Activated CD8-positive, alpha-beta T cell treated with anti-CD3 and anti-CD28 coated beads for 36 hours (primary cell): ENCODE data around the gene TMEM120B. TPM values are rescaled to one million over a fixed set of nuclear protein-coding genes. Genes with fewer than 3 reads are reported as not detected.

Experiments used
- ATAC-seq: fragments of 200-7000 bp; cut with Tn5 transposase; one replicate; pipeline ENCODE4 v1.10.0; 2021; ENCODE audit warnings: mild to moderate bottlenecking, moderate library complexity
- CTCF ChIA-PET: fragments of 350-600 bp; sonication (Branson Sonifier 250); formaldehyde crosslinking; loops from one replicate; lab custom pipeline; 2021; ENCODE audit warnings: antibody characterized with exemption; lab: Charles Lee
- POLR2A ChIA-PET: fragments of 350-600 bp; sonication (Branson Sonifier 250); formaldehyde crosslinking; loops from one replicate; lab custom pipeline; 2021; ENCODE audit warnings: antibody characterized with exemption; lab: Charles Lee
- DNase-seq: peaks from one replicate; pipeline ENCODE4 v3.0.0-alpha.2; 2020
- H3K27ac Mint-ChIP-seq: one replicate; pipeline ENCODE4 v1.8.0; 2021; ENCODE audit warnings: mild to moderate bottlenecking, mixed read lengths
- H3K27me3 Mint-ChIP-seq: one replicate; pipeline ENCODE4 v1.8.0; 2021; ENCODE audit warnings: mixed read lengths
- H3K36me3 Mint-ChIP-seq: one replicate; pipeline ENCODE4 v1.8.0; 2021; ENCODE audit warnings: low read depth, mixed read lengths
- H3K4me1 Mint-ChIP-seq: one replicate; pipeline ENCODE4 v1.8.0; 2021; ENCODE audit warnings: low read depth, mixed read lengths
- H3K4me3 Mint-ChIP-seq: one replicate; pipeline ENCODE4 v1.8.0; 2021; ENCODE audit warnings: mild to moderate bottlenecking, moderate library complexity, mixed read lengths
- H3K9me3 Mint-ChIP-seq: one replicate; pipeline ENCODE4 v1.8.0; 2021; ENCODE audit warnings: mixed read lengths
- CTCF ChIP-seq: fragments of 200-600 bp; IDR thresholded peaks from one replicate; pipeline ENCODE4 v1.8.0; 2022; ENCODE audit warnings: antibody characterized with exemption, mild to moderate bottlenecking
- intact Hi-C: fragments of 100-400 bp; cut with micrococcal nuclease; formaldehyde crosslinking; loops from one replicate; pipeline ENCODE4 v1.10.0; 2022
- total RNA-seq, 2 experiments: library from RNA; stranded (reverse); gene quantifications; one replicate each; pipeline ENCODE4 v1.2.3, GENCODE V29; 2021

TMEM120B gene
- total RNA-seq, 2 experiments from 2014 or later = 11.7 to 12.7 TPM

- ChIA-PET POLR2A (no interaction called here), CTCF (interaction anchor here (0.8 to 1.7 kb wide), 3 partner anchors 12 to 51 kb away, joined by 3 to 11 read pairs (median 5); partner anchors contain the start of gene RHOF)
- H3K4me1 Mint-ChIP-seq = peaks cover 9% of the 10 kb centered on the region
- intact Hi-C loops = no loop called here
- no peak for TF ChIP-seq CTCF
- H3K27ac Mint-ChIP-seq = no peak overlapping the region
- no peaks in the 10 kb centered on the region for H3K27me3 Mint-ChIP-seq
- ATAC-seq = no peak
- no peak overlapping the region for H3K4me3 Mint-ChIP-seq
- DNase-seq = no peak
- H3K9me3 Mint-ChIP-seq = no peaks in the 10 kb centered on the region
- H3K36me3 Mint-ChIP-seq = peaks cover 3% of the 10 kb centered on the region
Measured at GRCh38 chr12:121769297-121769830, 56.8 kb downstream of the TMEM120B start.

- no peak for DNase-seq
- peaks cover 9% of the 10 kb centered on the region for H3K4me1 Mint-ChIP-seq
- peaks cover 3% of the 10 kb centered on the region for H3K36me3 Mint-ChIP-seq
- no peak for ATAC-seq
- intact Hi-C loops = no loop called here
- peak overlapping the region; percentile 25 for H3K27ac Mint-ChIP-seq
- TF ChIP-seq CTCF = no peak
- H3K4me3 Mint-ChIP-seq = no peak overlapping the region
- ChIA-PET CTCF (interaction anchor here (0.8 to 1.7 kb wide), 3 partner anchors 11 to 52 kb away, joined by 3 to 11 read pairs (median 5); partner anchors contain the start of gene RHOF), POLR2A (no interaction called here)
- no peaks in the 10 kb centered on the region for H3K27me3 Mint-ChIP-seq
- no peaks in the 10 kb centered on the region for H3K9me3 Mint-ChIP-seq
Measured at GRCh38 chr12:121769831-121770301, 57.3 kb downstream of the TMEM120B start.

- ATAC-seq = no peak
- TF ChIP-seq CTCF = no peak
- intact Hi-C loops = no loop called here
- ChIA-PET CTCF (interaction anchor here (1.6 to 1.7 kb wide), 2 partner anchors 11 to 24 kb away, joined by 5 to 11 read pairs; partner anchors contain the start of gene RHOF), POLR2A (no interaction called here)
- Mint-ChIP-seq H3K27ac (no peak overlapping the region), H3K9me3 (no peaks in the 10 kb centered on the region), H3K4me3 (no peak overlapping the region), H3K27me3 (no peaks in the 10 kb centered on the region), H3K4me1 (peaks cover 9% of the 10 kb centered on the region), H3K36me3 (peaks cover 2% of the 10 kb centered on the region)
- no peak for DNase-seq
Measured at GRCh38 chr12:121770388-121770787, 57.8 kb downstream of the TMEM120B start.

DNA sequence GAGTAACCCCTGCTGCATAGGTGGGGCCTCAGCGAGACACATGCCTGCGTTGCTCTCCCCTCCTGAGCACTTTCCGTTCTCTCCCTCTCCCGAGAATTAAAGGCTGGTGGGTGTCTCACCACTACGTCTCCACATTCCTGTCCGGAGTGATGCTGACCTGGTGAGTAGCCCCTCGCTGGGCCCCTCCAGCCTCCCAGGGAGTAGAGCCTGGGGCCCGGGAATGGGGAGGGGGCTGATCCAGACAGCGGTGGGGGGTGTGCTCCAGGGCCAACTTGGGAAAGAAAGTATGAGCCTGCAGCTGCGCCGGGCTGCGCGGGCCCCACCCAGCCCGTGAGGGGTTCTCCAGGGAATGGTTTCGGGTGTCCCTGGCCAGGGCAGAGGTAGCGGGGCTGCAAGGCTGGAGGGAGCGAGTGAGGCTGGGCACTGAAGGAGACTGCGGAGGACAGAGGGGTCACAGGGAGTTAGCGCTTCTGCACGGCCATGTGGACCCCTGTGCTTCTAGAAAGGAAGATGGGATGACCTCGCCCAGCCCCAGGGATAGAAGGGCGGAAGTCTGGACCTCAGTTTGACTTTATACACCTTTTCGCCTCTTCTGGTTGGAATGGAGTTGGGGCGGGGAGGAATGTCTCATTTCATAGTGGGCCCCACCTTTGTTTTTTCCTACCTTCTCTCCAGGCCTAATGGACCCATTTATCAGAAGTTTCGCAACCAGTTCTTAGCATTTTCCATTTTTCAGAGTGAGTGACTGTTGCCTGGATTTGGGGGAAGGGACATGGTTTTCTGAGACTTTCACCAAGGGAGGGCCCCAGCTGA is 58.5 kb downstream of the TMEM120B start:
- intact Hi-C loops = no loop called here
- peaks cover 9% of the 10 kb centered on the region for H3K4me1 Mint-ChIP-seq
- no peaks in the 10 kb centered on the region for H3K9me3 Mint-ChIP-seq
- TF ChIP-seq CTCF = no peak
- POLR2A ChIA-PET = no interaction called here
- no peaks in the 10 kb centered on the region for H3K36me3 Mint-ChIP-seq
- no peak overlapping the region for H3K4me3 Mint-ChIP-seq
- ATAC-seq (no peak), DNase-seq (no peak)
- H3K27me3 Mint-ChIP-seq = no peaks in the 10 kb centered on the region
- H3K27ac Mint-ChIP-seq = no peak overlapping the region
- CTCF ChIA-PET = no interaction called here
